ENCODE measurements around the gene TMEM174.

GRCh38 chr5:73221726-73222125 is 48.7 kb downstream of the TMEM174 start:
- TF ChIP-seq CTCF (IDR thresholded peaks at IDR 0.05) (no peak), POLR2AphosphoS5 (IDR thresholded peaks at IDR 0.05) (no peak)
